H1 (cell line): ENCODE data around the gene S100A14. TPM values are rescaled to one million over a fixed set of nuclear protein-coding genes. Genes with fewer than 3 reads are reported as not detected.

Source experiments
- ASH2L ChIP-seq: fragments of 200-600, 300-600 bp; sonication (generic); IDR thresholded peaks from one replicate; pipeline ENCODE4 v1.7.1; 2017; ENCODE audit warnings: low read length
- BACH1 ChIP-seq: IDR thresholded peaks from 2 replicates; pipeline ENCODE4 v1.6.1; 2012; ENCODE audit warnings: low read length, improper control_type of control experiment
- BRCA1 ChIP-seq: IDR thresholded peaks from 2 replicates; pipeline ENCODE4 v1.6.1; 2012; ENCODE audit warnings: low read depth, low read length, improper control_type of control experiment
- CBX5 ChIP-seq: fragments of 300-800, 300-1000 bp; sonication (generic); IDR thresholded peaks from 2 replicates; pipeline ENCODE4 v1.7.1; 2016; ENCODE audit warnings: antibody characterized with exemption, low read length, low read depth
- E2F6 ChIP-seq: IDR thresholded peaks from 2 replicates; pipeline ENCODE4 v1.6.1; 2012; ENCODE audit warnings: inconsistent platforms
- GTF2F1 ChIP-seq: IDR thresholded peaks from 2 replicates; pipeline ENCODE4 v1.6.1; 2012; ENCODE audit warnings: low read depth, low read length, improper control_type of control experiment, borderline replicate concordance
- KDM5A ChIP-seq: fragments of 200-600 bp; IDR thresholded peaks from 2 replicates; pipeline ENCODE4 v1.7.1; 2012; ENCODE audit warnings: mild to moderate bottlenecking, low read length, inconsistent platforms, mixed read lengths
- MAX ChIP-seq: IDR thresholded peaks from 2 replicates; pipeline ENCODE4 v1.6.1; 2012; ENCODE audit warnings: inconsistent platforms
- PHF8 ChIP-seq: fragments of 200-600 bp; sonication (generic); conservative IDR thresholded peaks from 2 replicates; pipeline ENCODE4 v1.7.1; 2012; ENCODE audit warnings: low read depth, mild to moderate bottlenecking, inconsistent platforms, low read length, moderate library complexity
- POLR2A ChIP-seq, 2 experiments: IDR thresholded peaks; 1 replicate in 1 of 2; 2 replicates in 1 of 2; pipeline ENCODE4 v1.6.1; 2011; ENCODE audit warnings: low read depth in 2 of 2, low read length in 2 of 2, mild to moderate bottlenecking in 2 of 2; ENCODE audit errors: control extremely low read depth in 1 of 2
- POU5F1 ChIP-seq: IDR thresholded peaks from 2 replicates; pipeline ENCODE4 v1.6.1; 2011; ENCODE audit warnings: low read depth, mild to moderate bottlenecking, low read length, moderate library complexity
- SIRT6 ChIP-seq: IDR thresholded peaks from one replicate; pipeline ENCODE4 v1.7.1; 2012; ENCODE audit warnings: low read length, inconsistent platforms
- SP1 ChIP-seq: IDR thresholded peaks from 2 replicates; pipeline ENCODE4 v1.6.1; 2011; ENCODE audit warnings: low read depth, low read length
- SP4 ChIP-seq: IDR thresholded peaks from 2 replicates; pipeline ENCODE4 v1.6.1; 2012; ENCODE audit warnings: low read length, inconsistent platforms
- SUZ12 ChIP-seq: fragments of 200-600 bp; sonication (generic); IDR thresholded peaks from 2 replicates; pipeline ENCODE4 v1.6.1; 2012; ENCODE audit warnings: mild to moderate bottlenecking, inconsistent platforms, low read length, moderate library complexity, mixed read lengths
- TAF7 ChIP-seq: optimal IDR thresholded peaks from 2 replicates; pipeline ENCODE3; 2011; ENCODE audit warnings: low read depth, mild to moderate bottlenecking, inconsistent platforms, low read length, moderate library complexity, borderline replicate concordance
- ZNF274 ChIP-seq: IDR thresholded peaks from 2 replicates; pipeline ENCODE4 v1.7.0; 2012; ENCODE audit warnings: low read length, borderline replicate concordance; ENCODE audit errors: extremely low read depth
- polyA plus RNA-seq, 7 experiments: library from polyadenylated mRNA; depleted of rRNA in 3 of 7; stranded (reverse) in 5 of 7; unstranded in 2 of 7; fragments of >200 nt in 5 of 7; fragments of 200-250 nt in 2 of 7; gene quantifications; 1 replicate in 5 of 7; 2 replicates in 1 of 7; 4 replicates in 1 of 7; pipeline versions ENCODE4 v1.2.1 to v1.2.3, GENCODE V29; 2011 to 2013; ENCODE audit warnings: missing spikeins in 2 of 7, mixed read lengths in 2 of 7
- total RNA-seq: library from RNA; stranded (reverse); fragmentation: NEBNext Ultra II Directional; extraction: Animal tissue kit (Norgen Biotek cat#: 25700); gene quantifications from 2 replicates; pipeline ENCODE4 v1.2.1, GENCODE V29; 2021

S100A14 gene
- total and polyA plus RNA-seq, 2 of the 8 experiments (the other 6 are each of a cell fraction or from before 2014, with no cell fraction given): 1.4 to 5.3 TPM

GRCh38 chr1:153566414-153567371 lies 49.4 kb downstream of the S100A14 start (continued):
- TF ChIP-seq KDM5A: no peak
- TF ChIP-seq MAX: no peak
- peak; percentile 43; the same call in 1 of the 2 replicates for TF ChIP-seq SP1
- TF ChIP-seq BACH1: peak; percentile 48; the same call in 1 of the 2 replicates
- no peak for TF ChIP-seq PHF8
- TF ChIP-seq ZNF274: no peak
- no peak for TF ChIP-seq SP4
- peak; percentile 69 for TF ChIP-seq ASH2L
- TF ChIP-seq SUZ12: no peak
- no peak for TF ChIP-seq GTF2F1
- TF ChIP-seq CBX5: no peak
- TF ChIP-seq SIRT6: no peak
- TF ChIP-seq POU5F1: no peak
- TF ChIP-seq TAF7: peak; percentile 49
- TF ChIP-seq POLR2A (IDR thresholded peaks at IDR 0.05; ENCODE audit: control extremely low read depth in 1 of 2, low read depth in 2 of 2, low read length in 2 of 2): peak in 1 of 2 experiments; percentile 24; a peak in 1 of 3 replicates
- no peak for TF ChIP-seq E2F6
- TF ChIP-seq BRCA1: no peak
